Glutamatergic neuron (in vitro differentiated cells): ENCODE data around the gene ZFYVE28. TPM values are rescaled to one million over a fixed set of nuclear protein-coding genes. Genes with fewer than 3 reads are reported as not detected.

Experiments
- DNase-seq: peaks from one replicate; pipeline ENCODE4 v3.0.0; 2022
- H3K27ac Mint-ChIP-seq: one replicate; pipeline ENCODE4 v1.8.0; 2020; ENCODE audit warnings: mild to moderate bottlenecking, mixed read lengths, inconsistent platforms; ENCODE audit not compliant: unreplicated experiment
- H3K27me3 Mint-ChIP-seq: one replicate; pipeline ENCODE4 v1.8.0; 2020; ENCODE audit warnings: mild to moderate bottlenecking, moderate library complexity, mixed read lengths, inconsistent platforms; ENCODE audit not compliant: unreplicated experiment
- H3K36me3 Mint-ChIP-seq: one replicate; pipeline ENCODE4 v1.8.0; 2020; ENCODE audit warnings: mild to moderate bottlenecking, mixed read lengths, inconsistent platforms; ENCODE audit not compliant: unreplicated experiment
- H3K4me1 Mint-ChIP-seq: one replicate; pipeline ENCODE4 v1.8.0; 2020; ENCODE audit warnings: mild to moderate bottlenecking, low read depth, mixed read lengths, inconsistent platforms; ENCODE audit not compliant: unreplicated experiment
- H3K4me3 Mint-ChIP-seq: one replicate; pipeline ENCODE4 v1.8.0; 2020; ENCODE audit warnings: mild to moderate bottlenecking, mixed read lengths, inconsistent platforms; ENCODE audit not compliant: unreplicated experiment
- H3K9me3 Mint-ChIP-seq: one replicate; pipeline ENCODE4 v1.8.0; 2020; ENCODE audit warnings: mild to moderate bottlenecking, moderate library complexity, mixed read lengths, inconsistent platforms; ENCODE audit not compliant: unreplicated experiment
- CTCF ChIP-seq: fragments of 200-600 bp; sonication (generic); IDR thresholded peaks from one replicate; pipeline ENCODE4 v1.5.0; 2021; ENCODE audit not compliant: partially characterized antibody, unreplicated experiment
- total RNA-seq: library from RNA; stranded (reverse); fragmentation: NEBNext Ultra II Directional; extraction: Animal tissue kit (Norgen Biotek cat#: 25700); gene quantifications from one replicate; pipeline ENCODE4 v1.2.1, GENCODE V29; 2021; ENCODE audit not compliant: unreplicated experiment

Gene ZFYVE28
- total RNA-seq, 1 donor from 2014 or later: 4.8 TPM

DNA sequence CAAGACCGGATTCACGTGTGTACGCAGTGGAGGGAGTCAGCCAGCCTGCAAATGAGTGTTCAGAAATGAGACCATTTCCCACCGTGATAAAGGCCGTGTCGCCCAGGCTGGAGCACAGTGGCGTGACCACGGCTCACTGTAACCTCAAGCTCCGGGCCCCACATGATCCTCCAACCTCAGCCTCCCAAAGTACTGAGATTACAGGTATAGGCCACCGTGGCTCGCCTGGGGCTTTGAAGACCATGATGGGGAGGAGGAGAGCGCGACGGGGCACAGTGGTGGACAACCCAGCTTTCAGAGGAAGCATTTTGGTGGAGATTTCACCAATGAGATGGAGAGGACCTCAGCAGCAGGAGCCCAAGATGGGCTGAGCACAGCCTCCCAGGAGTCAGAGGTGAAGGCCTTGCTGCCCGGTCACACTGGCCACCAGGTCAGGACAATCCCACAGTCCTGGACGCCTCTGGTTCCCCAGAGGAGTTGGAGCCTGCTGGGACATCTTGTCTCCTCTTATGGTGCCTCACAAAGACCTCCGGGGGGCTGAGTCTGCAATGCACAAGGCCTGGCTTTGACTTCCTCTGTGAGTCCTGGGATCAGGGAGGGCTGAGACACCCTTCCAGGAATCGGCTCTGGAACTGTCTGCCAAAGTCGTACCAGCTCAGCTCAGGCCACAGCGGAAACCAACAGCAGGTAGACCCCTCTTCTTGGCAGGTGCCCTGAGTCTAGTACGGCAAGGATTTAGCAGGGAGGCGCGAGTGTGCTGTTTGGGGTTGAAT, 134.1 kb downstream of the ZFYVE28 start:
- peaks cover 12% of the 10 kb centered on the region for H3K4me1 Mint-ChIP-seq
- no peak overlapping the region for H3K4me3 Mint-ChIP-seq
- no peak overlapping the region for H3K27ac Mint-ChIP-seq
- H3K36me3 Mint-ChIP-seq: no peaks in the 10 kb centered on the region
- peak; percentile 3 for DNase-seq
- TF ChIP-seq CTCF: no peak
- peaks cover 4% of the 10 kb centered on the region for H3K9me3 Mint-ChIP-seq
- H3K27me3 Mint-ChIP-seq: peaks cover 3% of the 10 kb centered on the region

- H3K4me3 Mint-ChIP-seq: no peak overlapping the region
- TF ChIP-seq CTCF: no peak
- peaks cover 4% of the 10 kb centered on the region for H3K9me3 Mint-ChIP-seq
- H3K27me3 Mint-ChIP-seq: peaks cover 3% of the 10 kb centered on the region
- DNase-seq: no peak
- no peak overlapping the region for H3K27ac Mint-ChIP-seq
- H3K4me1 Mint-ChIP-seq: peaks cover 12% of the 10 kb centered on the region
- H3K36me3 Mint-ChIP-seq: no peaks in the 10 kb centered on the region
Observed at GRCh38 chr4:2283199-2283711, 135.2 kb downstream of the ZFYVE28 start.

GRCh38 chr4:2281575-2282343, 136.7 kb downstream of the ZFYVE28 start:
- no peak for TF ChIP-seq CTCF
- Mint-ChIP-seq H3K4me3 (no peak overlapping the region), H3K27ac (no peak overlapping the region), H3K27me3 (peaks cover 2% of the 10 kb centered on the region), H3K9me3 (peaks cover 4% of the 10 kb centered on the region), H3K36me3 (no peaks in the 10 kb centered on the region), H3K4me1 (peaks cover 9% of the 10 kb centered on the region)
- peak; percentile 7 for DNase-seq

- Mint-ChIP-seq H3K4me1 (peaks cover 2% of the 10 kb centered on the region), H3K36me3 (no peaks in the 10 kb centered on the region), H3K27me3 (peaks cover 2% of the 10 kb centered on the region), H3K27ac (no peak overlapping the region), H3K9me3 (peaks cover 4% of the 10 kb centered on the region), H3K4me3 (no peak overlapping the region)
- no peak for TF ChIP-seq CTCF
- peak; percentile 9 for DNase-seq
Observed at GRCh38 chr4:2280531-2281300, 137.7 kb downstream of the ZFYVE28 start.
